Loucy (cell line): ENCODE measurements around the gene SIRT7.

Experiments
- EZH2phosphoT487 ChIP-seq: fragments of 200-600 bp; IDR thresholded peaks from 2 replicates; pipeline ENCODE4 v1.6.1; 2018; ENCODE audit warnings: antibody characterized with exemption, mild to moderate bottlenecking, moderate library complexity, borderline replicate concordance
- TF ChIP-seq, protein P1 (sequence below): fragments of 200-600 bp; sonication (generic); conservative IDR thresholded peaks from 2 replicates; pipeline ENCODE4 v1.5.1; 2014; ENCODE audit warnings: mild to moderate bottlenecking, antibody characterized with exemption, low read length

DNA sequence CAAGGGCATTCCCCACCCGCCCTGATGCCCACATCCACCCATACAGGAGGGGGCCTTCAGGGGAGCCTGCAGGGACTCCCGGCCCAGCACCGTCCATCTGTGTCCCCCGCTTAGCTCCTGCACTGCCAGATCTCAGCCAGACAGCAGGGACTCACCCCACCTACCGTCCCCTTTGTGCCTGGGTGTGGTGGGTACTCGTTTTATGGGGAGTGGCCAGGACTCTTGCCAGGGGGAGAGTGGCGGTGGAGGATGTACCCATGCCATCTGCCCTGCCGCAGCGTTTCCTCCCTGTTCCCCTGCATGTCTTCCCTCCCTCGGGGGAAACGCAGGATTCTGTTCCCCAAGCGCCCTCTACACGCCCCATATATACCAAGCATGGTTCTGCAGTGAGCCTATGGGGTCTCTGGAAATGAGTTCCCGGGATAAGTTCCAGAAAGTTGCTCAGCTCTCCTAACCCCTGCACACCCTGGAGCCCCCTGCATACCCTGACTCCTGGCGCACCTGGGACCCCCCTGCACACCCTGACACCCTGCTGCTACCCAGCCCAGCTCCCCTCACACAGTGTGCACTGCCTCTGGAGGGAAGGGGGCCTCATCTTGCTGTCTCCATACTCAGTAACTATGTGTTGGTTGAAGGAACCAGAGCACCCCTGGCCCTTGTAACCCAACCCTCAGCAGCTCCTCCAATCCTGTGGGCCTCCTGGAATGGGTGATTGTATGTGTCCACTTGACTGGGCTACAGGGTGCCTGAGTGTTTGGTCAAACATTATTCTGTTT is 13.8 kb upstream of the SIRT7 start:
- TF ChIP-seq, protein P1, sequence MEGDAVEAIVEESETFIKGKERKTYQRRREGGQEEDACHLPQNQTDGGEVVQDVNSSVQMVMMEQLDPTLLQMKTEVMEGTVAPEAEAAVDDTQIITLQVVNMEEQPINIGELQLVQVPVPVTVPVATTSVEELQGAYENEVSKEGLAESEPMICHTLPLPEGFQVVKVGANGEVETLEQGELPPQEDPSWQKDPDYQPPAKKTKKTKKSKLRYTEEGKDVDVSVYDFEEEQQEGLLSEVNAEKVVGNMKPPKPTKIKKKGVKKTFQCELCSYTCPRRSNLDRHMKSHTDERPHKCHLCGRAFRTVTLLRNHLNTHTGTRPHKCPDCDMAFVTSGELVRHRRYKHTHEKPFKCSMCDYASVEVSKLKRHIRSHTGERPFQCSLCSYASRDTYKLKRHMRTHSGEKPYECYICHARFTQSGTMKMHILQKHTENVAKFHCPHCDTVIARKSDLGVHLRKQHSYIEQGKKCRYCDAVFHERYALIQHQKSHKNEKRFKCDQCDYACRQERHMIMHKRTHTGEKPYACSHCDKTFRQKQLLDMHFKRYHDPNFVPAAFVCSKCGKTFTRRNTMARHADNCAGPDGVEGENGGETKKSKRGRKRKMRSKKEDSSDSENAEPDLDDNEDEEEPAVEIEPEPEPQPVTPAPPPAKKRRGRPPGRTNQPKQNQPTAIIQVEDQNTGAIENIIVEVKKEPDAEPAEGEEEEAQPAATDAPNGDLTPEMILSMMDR = no peak
- no peak for TF ChIP-seq EZH2phosphoT487
